ENCODE measurements around the gene FAS. TPM values are rescaled to one million over a fixed set of nuclear protein-coding genes. Genes with fewer than 3 reads are reported as not detected.

Gene FAS
- total and polyA plus RNA-seq, 2 donors (not counting 1 experiment from before 2014, with no cell fraction given) = 11.5 to 12.4 TPM

GRCh38 chr10:88949912-88950837 lies 40.4 kb upstream of the FAS start:
- H3K4me3 Mint-ChIP-seq = no peak overlapping the region
- POLR2A ChIA-PET = no interaction called here

More at GRCh38 chr10:88949912-88950837, 40.4 kb upstream of the FAS start:
- no peak overlapping the region for H3K27ac ChIP-seq (ENCODE audit: low read length in 2 of 2)
- H4K20me1 ChIP-seq (ENCODE audit: control insufficient read depth, insufficient read depth, low read length, poor library complexity, severe bottlenecking) = no peaks in the 10 kb centered on the region
- no peaks in the 10 kb centered on the region for H3K27me3 ChIP-seq (replicated peaks in 1 of 4; ENCODE audit: control extremely low read depth in 1 of 4, control insufficient read depth in 3 of 4, insufficient read depth in 4 of 4, low read length in 3 of 4)
- no peak overlapping the region for H3K4me3 ChIP-seq (ENCODE audit: control extremely low read depth in 1 of 5, extremely low read depth in 1 of 5, insufficient read depth in 1 of 5, low read depth in 2 of 5, low read length in 4 of 5)
- H3K9me3 ChIP-seq (ENCODE audit: control extremely low read depth in 1 of 3, control insufficient read depth in 2 of 3, insufficient read depth in 1 of 3, low read length in 2 of 3) = peaks cover 1 to 7% (median 4%) of the 10 kb centered on the region in 3 donors
- 85% methylated on average over 1 of the region's 3 CpGs for WGBS (ENCODE audit: insufficient coverage)
- no peak overlapping the region for H3K9ac ChIP-seq (ENCODE audit: low read length)
- H3K4me1 Mint-ChIP-seq = peaks cover 4% of the 10 kb centered on the region
- H3K4me2 ChIP-seq (replicated peaks; ENCODE audit: low read depth, low read length, poor library complexity, severe bottlenecking) = no peak overlapping the region
- H3K4me1 ChIP-seq (ENCODE audit: control insufficient read depth in 2 of 2, insufficient read depth in 2 of 2, low read length in 2 of 2) = peaks cover under 1 to 2% of the 10 kb centered on the region in 2 donors
- intact Hi-C loops (cut with micrococcal nuclease) = no loop called here
- ATAC-seq (ENCODE audit: low read depth) = no peak
- no peak for TF ChIP-seq EZH2 (IDR thresholded peaks at IDR 0.05; ENCODE audit: borderline replicate concordance, insufficient read depth, low read depth, low read length, poor library complexity, severe bottlenecking)
- no peak for TF ChIP-seq CTCF (IDR thresholded peaks at IDR 0.05)
- CTCF ChIA-PET = interaction anchor here (0.9 to 1.4 kb wide), 2 partner anchors 15 to 18 kb away, joined by 3 to 5 read pairs; no protein-coding TSS in a partner anchor
- H2AFZ ChIP-seq (ENCODE audit: insufficient read depth, low read depth, low read length, poor library complexity, severe bottlenecking) = no peak overlapping the region
- H3K27ac Mint-ChIP-seq = no peak overlapping the region
- no peaks in the 10 kb centered on the region for H3K79me2 ChIP-seq (ENCODE audit: control insufficient read depth, insufficient read depth, low read length)
- no peaks in the 10 kb centered on the region for H3K27me3 Mint-ChIP-seq
- H3K36me3 ChIP-seq (replicated peaks in 1 of 2; ENCODE audit: control extremely low read depth in 1 of 2, control insufficient read depth in 1 of 2, extremely low read depth in 1 of 2, insufficient read depth in 2 of 2, low read length in 1 of 2) = no peaks in the 10 kb centered on the region
- no peaks in the 10 kb centered on the region for H3K9me3 Mint-ChIP-seq (ENCODE audit: insufficient read depth)
- no peak for DNase-seq

Measured in B cell (primary cell).